Superior temporal gyrus (tissue), 1 donor: ENCODE measurements around the gene KRT38.
"Not testable (repeated sequence)": the region's sequence is repeated elsewhere in the genome, so short reads cannot be mapped to it uniquely, and the experiment has no call there.

Experiments
- DNase-seq: peaks from one replicate; pipeline ENCODE4 v3.0.0-alpha.2; 2016; ENCODE audit errors: extremely low spot score

Gene KRT38

DNA sequence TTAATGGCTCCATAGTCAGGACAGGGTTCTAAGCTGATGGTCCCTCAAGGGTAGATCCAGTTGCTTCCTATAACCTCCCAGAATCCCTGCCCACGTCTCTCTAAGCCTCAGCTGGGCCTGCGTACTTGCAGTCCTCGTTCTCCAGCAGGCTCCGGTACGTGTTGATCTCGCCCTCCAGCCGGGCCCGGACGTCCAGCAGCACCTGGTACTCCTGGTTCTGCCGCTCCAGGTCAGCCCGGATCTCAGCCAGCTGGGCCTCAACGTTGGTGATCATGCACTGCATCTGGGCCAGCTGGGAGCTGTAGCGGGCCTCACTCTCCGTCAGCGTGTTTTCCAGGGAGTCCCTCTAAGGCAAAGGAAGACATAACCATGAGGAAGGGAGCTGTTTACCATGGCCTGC is 21.9 kb upstream of the KRT38 start:
- DNase-seq = no peak

- no peak for DNase-seq
Measured at GRCh38 chr17:41457676-41458075, 16.9 kb upstream of the KRT38 start.

DNA sequence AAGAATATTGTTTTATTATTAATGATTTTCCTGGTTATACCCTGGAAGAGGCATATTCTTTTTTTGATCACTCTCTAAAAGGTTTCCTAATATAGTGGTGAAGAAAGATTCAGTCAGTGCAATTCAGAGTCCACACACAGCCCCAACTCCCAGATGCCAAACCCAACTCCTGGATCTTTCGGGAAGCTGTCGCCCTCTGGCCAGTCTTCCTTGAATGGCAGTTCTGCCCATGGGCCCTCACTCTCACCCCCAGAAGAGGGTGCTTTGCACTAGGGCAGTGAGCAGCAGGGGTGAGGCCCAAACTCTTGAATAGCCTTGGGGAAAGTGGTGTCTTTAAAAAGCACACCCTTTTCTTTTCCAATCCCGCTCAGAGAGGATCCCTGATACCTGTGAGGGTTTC is 15.4 kb upstream of the KRT38 start:
- DNase-seq = no peak

GRCh38 chr17:41455236-41455635 is 14.5 kb upstream of the KRT38 start:
- DNase-seq = no peak

- no peak for DNase-seq
Measured at GRCh38 chr17:41453066-41453465, 12.3 kb upstream of the KRT38 start.

DNA sequence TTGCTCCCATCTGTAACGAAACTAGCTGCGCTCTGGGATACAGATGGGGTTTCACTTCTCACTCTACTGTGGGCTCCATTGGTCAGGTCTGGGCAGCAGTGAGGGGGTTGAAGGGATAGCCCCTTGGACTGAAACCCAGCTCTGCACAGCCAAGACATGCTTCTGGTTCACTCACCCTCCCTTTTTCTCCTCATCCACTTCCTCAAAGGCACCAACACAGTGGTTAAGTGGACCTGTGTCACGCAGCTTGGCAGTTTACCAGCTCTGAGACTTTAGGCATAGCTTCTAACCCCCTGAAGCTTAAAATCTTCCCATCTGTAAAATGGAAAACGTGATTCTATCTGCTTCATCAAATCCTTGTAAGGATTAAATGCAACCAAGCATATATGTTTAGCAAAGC is 11.5 kb upstream of the KRT38 start:
- no peak for DNase-seq

DNA sequence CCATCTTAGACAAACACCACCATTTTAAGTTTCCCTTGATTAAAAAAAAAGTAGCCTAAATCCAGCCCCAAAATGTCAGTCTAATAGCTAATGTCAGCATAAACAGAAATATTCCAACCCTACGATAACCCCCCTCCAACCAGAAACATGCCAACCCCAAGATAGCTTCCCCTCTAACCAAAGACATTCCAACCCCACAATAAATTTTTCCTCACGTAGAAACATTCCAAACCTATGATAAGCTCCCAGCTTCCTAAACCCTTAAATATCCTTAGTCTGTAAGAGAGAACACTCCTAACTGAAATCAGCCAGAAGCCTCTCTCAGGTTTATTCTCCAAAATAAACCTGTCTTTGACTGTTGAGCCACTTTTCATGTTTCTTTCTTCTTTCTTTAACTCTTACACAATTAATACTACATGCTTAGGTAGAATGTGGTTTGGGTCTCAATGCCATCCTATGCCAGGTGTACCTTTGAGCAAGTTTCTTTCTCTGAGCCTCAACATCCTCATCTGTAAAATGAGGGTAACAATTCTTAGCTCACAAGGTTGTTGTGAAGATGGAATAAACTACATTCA is 10.5 kb upstream of the KRT38 start:
- DNase-seq = no peak

GRCh38 chr17:41449008-41449407 is 8.2 kb upstream of the KRT38 start:
- no peak for DNase-seq

DNA sequence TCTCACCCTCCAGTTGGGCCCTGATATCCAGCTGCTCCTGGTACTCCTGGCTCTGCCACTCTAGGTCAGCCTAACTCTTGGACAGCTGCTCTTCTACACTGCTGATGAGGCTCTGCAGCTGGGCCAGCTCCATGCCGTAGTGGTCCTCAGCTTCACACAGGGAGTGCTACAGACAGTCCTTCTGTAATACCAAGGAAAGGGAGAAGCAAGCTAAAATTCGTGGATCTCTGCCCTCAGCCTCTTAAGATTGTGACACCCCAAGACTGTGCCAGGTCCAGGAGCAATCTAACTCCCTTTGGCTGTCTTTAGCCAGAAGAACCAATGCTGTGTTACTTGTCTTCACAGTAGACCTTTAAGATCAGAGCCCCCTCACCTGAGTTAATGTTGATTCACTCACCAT is 7.7 kb upstream of the KRT38 start:
- no peak for DNase-seq

DNA sequence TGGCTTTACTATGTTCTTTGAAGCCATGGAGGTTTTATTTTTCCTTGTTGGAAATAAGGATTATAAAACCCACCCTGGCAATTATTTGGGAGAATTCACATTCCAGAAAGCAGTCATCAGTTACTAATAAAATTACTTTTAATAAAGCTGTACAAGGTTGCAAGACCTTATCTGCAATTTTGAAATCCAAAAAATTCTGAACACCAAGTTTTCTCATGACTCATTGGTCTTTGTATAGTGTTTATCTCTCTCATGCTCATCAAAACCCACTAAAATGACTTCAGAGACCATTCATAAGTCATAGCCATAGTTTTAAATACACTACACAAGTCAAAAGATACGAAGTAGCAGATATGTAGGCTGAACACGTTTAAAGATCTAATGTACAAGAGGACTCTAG is 6.0 kb upstream of the KRT38 start:
- no peak for DNase-seq

GRCh38 chr17:41444640-41445039 is 3.9 kb upstream of the KRT38 start:
- DNase-seq = no peak

GRCh38 chr17:41444186-41444585 is 3.4 kb upstream of the KRT38 start:
- no peak for DNase-seq

GRCh38 chr17:41442739-41443138 is 2.0 kb upstream of the KRT38 start:
- DNase-seq = no peak

- DNase-seq = no peak
Measured at GRCh38 chr17:41439375-41439774, 1.4 kb downstream of the KRT38 start.

DNA sequence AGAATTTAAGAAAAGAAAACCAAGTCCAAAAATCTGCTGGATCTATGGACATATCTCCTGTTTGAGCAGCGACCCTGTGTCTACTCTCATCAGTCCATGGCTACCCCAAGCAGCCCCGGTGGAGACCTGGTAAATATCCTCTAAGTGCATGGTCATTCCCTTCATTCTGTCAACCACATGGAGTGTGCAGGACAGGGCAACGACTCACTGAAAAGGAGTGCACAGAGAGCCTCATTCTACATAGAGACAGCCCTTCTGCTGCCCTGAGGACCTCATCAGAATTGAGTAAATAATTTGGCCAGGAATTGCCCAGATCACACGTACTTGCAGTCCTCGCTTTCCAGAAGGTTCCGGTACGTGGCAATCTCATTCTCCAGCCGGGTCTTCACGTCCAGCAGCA is 3.0 kb downstream of the KRT38 start:
- no peak for DNase-seq

GRCh38 chr17:41437254-41437653 is 3.5 kb downstream of the KRT38 start:
- no peak for DNase-seq

- no peak for DNase-seq
Measured at GRCh38 chr17:41434415-41434814, 6.4 kb downstream of the KRT38 start.

DNA sequence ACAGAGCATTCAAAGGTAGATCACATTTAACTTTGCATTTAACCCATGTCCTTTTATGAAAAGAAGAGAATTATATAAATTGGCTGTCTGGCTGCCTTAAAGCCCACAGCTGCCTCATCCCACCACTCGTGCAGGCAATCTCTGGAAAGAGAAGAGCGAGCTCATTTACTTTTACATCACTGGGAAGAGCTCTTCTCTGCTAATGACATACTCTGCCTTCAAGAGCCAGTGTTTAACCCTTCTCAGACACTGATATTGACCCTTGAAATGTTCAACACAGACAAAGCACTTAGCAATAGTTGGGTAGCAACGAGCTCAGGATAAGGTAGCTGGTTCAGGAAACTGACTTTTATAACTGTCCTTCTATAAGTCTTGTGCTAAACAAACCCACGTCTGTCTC is 6.8 kb downstream of the KRT38 start:
- no peak for DNase-seq

- DNase-seq = no peak
Measured at GRCh38 chr17:41433586-41433985, 7.2 kb downstream of the KRT38 start.

- DNase-seq = not testable (repeated sequence)
Measured at GRCh38 chr17:41430376-41430775, 10.4 kb downstream of the KRT38 start.

GRCh38 chr17:41429667-41430066 is 11.1 kb downstream of the KRT38 start:
- no peak for DNase-seq

DNA sequence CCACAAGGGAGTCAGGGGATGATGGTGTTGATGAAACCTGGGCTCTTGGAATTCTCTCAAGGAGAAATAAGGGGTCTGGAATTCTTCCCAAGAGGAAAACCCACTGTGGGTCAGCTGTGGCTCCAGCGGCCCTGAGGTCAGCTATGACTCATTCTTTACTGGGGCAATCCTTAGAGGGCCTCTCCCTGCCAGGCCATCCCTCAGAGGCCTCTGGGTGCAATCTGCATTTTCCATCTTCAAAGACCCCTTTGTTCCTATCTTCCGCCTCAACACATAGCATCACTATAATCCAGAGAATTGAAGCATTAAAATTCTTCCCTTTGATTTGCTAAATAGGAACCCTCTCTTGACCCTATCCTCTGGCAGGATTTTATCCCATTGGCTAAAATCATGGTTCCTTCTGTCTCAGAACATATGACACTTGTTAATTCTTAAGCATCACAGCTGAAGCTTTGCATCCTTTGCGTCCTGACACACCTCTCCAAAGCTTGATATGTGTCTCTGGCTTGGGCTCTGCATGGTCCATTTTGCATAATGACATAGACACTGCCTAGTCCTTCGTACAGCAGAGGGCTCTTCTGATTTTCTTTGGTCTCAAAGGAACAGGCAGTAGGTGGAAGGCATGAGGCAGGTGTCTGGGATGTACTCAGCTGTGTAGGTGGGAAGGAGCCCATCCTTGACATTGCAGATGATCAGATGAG is 12.0 kb downstream of the KRT38 start:
- DNase-seq = no peak

- DNase-seq = no peak
Measured at GRCh38 chr17:41424111-41424635, 16.6 kb downstream of the KRT38 start, which contains the start of gene KRT37. Gene KRT37, minus strand, starts transcription at chr17:41424585. Its CDS starts 62 bp downstream, at chr17:41424523.

GRCh38 chr17:41422586-41422985 is 18.2 kb downstream of the KRT38 start:
- not testable (repeated sequence) for DNase-seq
